Pons (tissue), 1 donor: Measurements from ENCODE around the gene TTK.

Source experiments
- DNase-seq: peaks from one replicate; pipeline ENCODE4 v3.0.0-alpha.2; 2016; ENCODE audit warnings: low spot score

The TTK gene

GRCh38 chr6:80004173-80005072, at the start of gene TTK:
Gene TTK, plus strand, starts transcription at chr6:80004649. Its CDS starts 1,195 bp downstream, at chr6:80005844.
- DNase-seq: peak; percentile 92

- DNase-seq: no peak
Measured at GRCh38 chr6:79954849-79955248, 49.6 kb upstream of the TTK start.

GRCh38 chr6:79964607-79965081, 39.8 kb upstream of the TTK start:
- no peak for DNase-seq

- DNase-seq: no peak
Measured at GRCh38 chr6:79967178-79967577, 37.3 kb upstream of the TTK start.

- DNase-seq: no peak
Measured at GRCh38 chr6:79969784-79970183, 34.7 kb upstream of the TTK start.

- DNase-seq: no peak
Measured at GRCh38 chr6:79971193-79971592, 33.3 kb upstream of the TTK start.

- no peak for DNase-seq
Measured at GRCh38 chr6:79981652-79982051, 22.8 kb upstream of the TTK start.

- DNase-seq: peak; percentile 6
Measured at GRCh38 chr6:79984261-79984660, 20.2 kb upstream of the TTK start.

GRCh38 chr6:79985128-79985527, 19.3 kb upstream of the TTK start:
- DNase-seq: no peak

- DNase-seq: no peak
Measured at GRCh38 chr6:79989641-79990040, 14.8 kb upstream of the TTK start.

- no peak for DNase-seq
Measured at GRCh38 chr6:79993012-79993910, 11.2 kb upstream of the TTK start.

- DNase-seq: no peak
Measured at GRCh38 chr6:79993911-79994309, 10.5 kb upstream of the TTK start.

GRCh38 chr6:79997728-79998127, 6.7 kb upstream of the TTK start:
- DNase-seq: no peak

- no peak for DNase-seq
Measured at GRCh38 chr6:80001337-80001736, 3.1 kb upstream of the TTK start.

GRCh38 chr6:80003826-80004172, 650 bp upstream of the TTK start:
- no peak for DNase-seq

- no peak for DNase-seq
Measured at GRCh38 chr6:80005406-80005805, 957 bp downstream of the TTK start.

GRCh38 chr6:80006541-80006940, 2.1 kb downstream of the TTK start:
- no peak for DNase-seq

- DNase-seq: no peak
Measured at GRCh38 chr6:80009531-80009930, 5.1 kb downstream of the TTK start.

GRCh38 chr6:80010288-80010687, 5.8 kb downstream of the TTK start:
- no peak for DNase-seq

- DNase-seq: no peak
Measured at GRCh38 chr6:80015839-80016435, 11.5 kb downstream of the TTK start.

GRCh38 chr6:80020381-80021120, 16.1 kb downstream of the TTK start:
- DNase-seq: no peak

GRCh38 chr6:80021131-80021530, 16.7 kb downstream of the TTK start:
- DNase-seq: no peak
